GM23338 (cell line): ENCODE measurements around the gene ANKRD49. TPM values are rescaled to one million over a fixed set of nuclear protein-coding genes. Genes with fewer than 3 reads are reported as not detected.

Experiments used
- ATAC-seq: fragments of 200-7000 bp; cut with Tn5 transposase; 3 replicates; pipeline ENCODE4 v1.9.1; 2020
- DNase-seq: peaks from one replicate; pipeline ENCODE4 v3.0.0-alpha.2; 2015; ENCODE audit warnings: low spot score
- H2AFZ ChIP-seq: fragments of 200-600 bp; sonication (generic); 2 replicates; pipeline ENCODE4 v1.8.0; 2016; ENCODE audit warnings: antibody characterized with exemption, mild to moderate bottlenecking, moderate library complexity
- H3F3A ChIP-seq: fragments of 200-600 bp; sonication (generic); replicated peaks from 2 replicates; pipeline ENCODE4 v1.8.0; 2017; ENCODE audit warnings: antibody characterized with exemption, mixed run types, low read depth
- H3K27ac ChIP-seq: fragments of 200-600 bp; sonication (generic); 2 replicates; pipeline ENCODE4 v1.6.1; 2016; ENCODE audit warnings: low read depth
- H3K27me3 ChIP-seq: fragments of 200-600 bp; sonication (generic); 2 replicates; pipeline ENCODE4 v1.8.0; 2016; ENCODE audit warnings: mild to moderate bottlenecking, mixed run types, moderate library complexity; ENCODE audit not compliant: insufficient read depth
- H3K36me3 ChIP-seq: fragments of 200-600 bp; sonication (generic); 2 replicates; pipeline ENCODE4 v1.8.0; 2016; ENCODE audit warnings: mild to moderate bottlenecking; ENCODE audit not compliant: insufficient read depth
- H3K4me1 ChIP-seq: fragments of 200-600 bp; sonication (generic); 2 replicates; pipeline ENCODE4 v1.8.0; 2016; ENCODE audit warnings: mild to moderate bottlenecking, moderate library complexity; ENCODE audit not compliant: insufficient read depth
- H3K4me2 ChIP-seq: fragments of 200-600 bp; sonication (generic); 2 replicates; pipeline ENCODE4 v1.7.1; 2017; ENCODE audit warnings: mixed run types
- H3K4me3 ChIP-seq: fragments of 200-600 bp; sonication (generic); 2 replicates; pipeline ENCODE4 v1.6.1; 2016; ENCODE audit warnings: mixed run types
- H3K79me2 ChIP-seq: fragments of 200-600 bp; sonication (generic); replicated peaks from 2 replicates; pipeline ENCODE4 v1.8.0; 2017; ENCODE audit warnings: mild to moderate bottlenecking; ENCODE audit not compliant: insufficient read depth
- H3K9me2 ChIP-seq: fragments of 200-600 bp; sonication (generic); 2 replicates; pipeline ENCODE4 v1.8.0; 2017; ENCODE audit not compliant: insufficient read depth
- H4K20me1 ChIP-seq: fragments of 200-600 bp; sonication (generic); replicated peaks from 2 replicates; pipeline ENCODE4 v1.8.0; 2017; ENCODE audit warnings: mild to moderate bottlenecking; ENCODE audit not compliant: insufficient read depth
- H3K27ac Mint-ChIP-seq: 2 replicates; pipeline ENCODE4 v1.8.0; 2020; ENCODE audit warnings: inconsistent platforms, mild to moderate bottlenecking, moderate library complexity, mixed read lengths
- H3K27me3 Mint-ChIP-seq: 3 replicates; pipeline ENCODE4 v1.8.0; 2022; ENCODE audit warnings: low read depth, mild to moderate bottlenecking, moderate library complexity, mixed read lengths, inconsistent platforms; ENCODE audit not compliant: insufficient read depth, poor library complexity
- H3K36me3 Mint-ChIP-seq: 3 replicates; pipeline ENCODE4 v1.8.0; 2021; ENCODE audit warnings: low read depth, mild to moderate bottlenecking, inconsistent platforms, moderate library complexity, mixed read lengths
- H3K4me1 Mint-ChIP-seq: 3 replicates; pipeline ENCODE4 v1.8.0; 2020; ENCODE audit warnings: mild to moderate bottlenecking, inconsistent platforms, mixed read lengths
- H3K4me3 Mint-ChIP-seq: 3 replicates; pipeline ENCODE4 v1.8.0; 2021; ENCODE audit warnings: moderate library complexity, mild to moderate bottlenecking, inconsistent platforms, mixed read lengths
- H3K9me3 Mint-ChIP-seq: 3 replicates; pipeline ENCODE4 v1.8.0; 2020; ENCODE audit warnings: moderate library complexity, mild to moderate bottlenecking, inconsistent platforms, mixed read lengths
- CREB1 ChIP-seq: fragments of 250-450 bp; sonication (Bioruptor Pico); IDR thresholded peaks from 2 replicates; pipeline ENCODE4 v1.5.0; 2020; ENCODE audit warnings: low read depth, mild to moderate bottlenecking, moderate library complexity
- EZH2 ChIP-seq: fragments of 200-600 bp; sonication (generic); IDR thresholded peaks from one replicate; pipeline ENCODE4 v1.8.0; 2017; ENCODE audit warnings: antibody characterized with exemption, mild to moderate bottlenecking, low read depth; ENCODE audit not compliant: unreplicated experiment
- EZH2phosphoT487 ChIP-seq: fragments of 200-600 bp; sonication (generic); IDR thresholded peaks from one replicate; pipeline ENCODE4 v1.8.1; 2018; ENCODE audit warnings: antibody characterized with exemption; ENCODE audit not compliant: unreplicated experiment
- JUNB ChIP-seq: IDR thresholded peaks from one replicate; pipeline ENCODE4 v1.6.1; 2016; ENCODE audit warnings: antibody characterized with exemption; ENCODE audit not compliant: unreplicated experiment
- NANOG ChIP-seq: IDR thresholded peaks from 2 replicates; pipeline ENCODE4 v1.6.1; 2016; ENCODE audit warnings: antibody characterized with exemption, borderline replicate concordance
- POLR2AphosphoS5 ChIP-seq: IDR thresholded peaks from 2 replicates; pipeline ENCODE4 v1.6.1; 2016; ENCODE audit warnings: antibody characterized with exemption, low read depth
- STAT1 ChIP-seq: IDR thresholded peaks from one replicate; pipeline ENCODE4 v1.6.1; 2016; ENCODE audit warnings: antibody characterized with exemption; ENCODE audit not compliant: unreplicated experiment
- ZNF114 ChIP-seq: fragments of 250-450 bp; sonication (Bioruptor Pico); IDR thresholded peaks from 2 replicates; pipeline ENCODE4 v1.5.0; 2020; ENCODE audit warnings: mild to moderate bottlenecking, moderate library complexity
- ZNF331 ChIP-seq: fragments of 250-450 bp; sonication (Bioruptor Pico); IDR thresholded peaks from 2 replicates; pipeline ENCODE4 v1.5.0; 2020; ENCODE audit warnings: low read depth, mild to moderate bottlenecking, moderate library complexity
- ZNF462 ChIP-seq: fragments of 250-450 bp; sonication (Bioruptor Pico); IDR thresholded peaks from 2 replicates; pipeline ENCODE4 v1.5.0; 2020; ENCODE audit warnings: mild to moderate bottlenecking, moderate library complexity
- polyA plus RNA-seq: library from polyadenylated mRNA; unstranded; fragments of >200 nt; fragmentation: Nextera tagmentation; extraction: Ambion mirVana; gene quantifications from 2 replicates; pipeline ENCODE4 v1.2.1, GENCODE V29; 2016
- total RNA-seq: library from RNA; depleted of rRNA; stranded (reverse); fragments of >200 nt; shearing (Covaris generic); gene quantifications from 2 replicates; pipeline ENCODE4 v1.2.3, GENCODE V29; 2014
- TF ChIP-seq, protein P1 (sequence below), 2 experiments: fragments of 200-600 bp in 1 of 2; sonication (generic) in 1 of 2; conservative IDR thresholded peaks; 2 replicates each; pipeline versions ENCODE4 v1.5.1 to v1.6.1; 2016 to 2017; ENCODE audit warnings: antibody characterized with exemption in 2 of 2, low read depth in 2 of 2, mild to moderate bottlenecking in 2 of 2, moderate library complexity in 1 of 2
- TF ChIP-seq, protein P2 (sequence below): IDR thresholded peaks from one replicate; pipeline ENCODE4 v1.6.1; 2018; ENCODE audit warnings: antibody characterized with exemption; ENCODE audit not compliant: unreplicated experiment
- TF ChIP-seq, protein P3 (sequence below): IDR thresholded peaks from 2 replicates; pipeline ENCODE4 v1.6.1; 2016; ENCODE audit warnings: antibody characterized with exemption

The ANKRD49 gene
- total and polyA plus RNA-seq, 2 experiments from 2014 or later: 16.0 to 35.2 TPM

GRCh38 chr11:94452988-94453387, 40.8 kb upstream of the ANKRD49 start:
- H3K9me2 ChIP-seq: no peaks in the 10 kb centered on the region
- H4K20me1 ChIP-seq: no peaks in the 10 kb centered on the region
- H3K27ac ChIP-seq: no peak overlapping the region
- H3K79me2 ChIP-seq: no peaks in the 10 kb centered on the region
- no peaks in the 10 kb centered on the region for H3K4me1 ChIP-seq
- no peak overlapping the region for H2AFZ ChIP-seq
- H3K36me3 ChIP-seq: no peaks in the 10 kb centered on the region
- TF ChIP-seq, protein P1, sequence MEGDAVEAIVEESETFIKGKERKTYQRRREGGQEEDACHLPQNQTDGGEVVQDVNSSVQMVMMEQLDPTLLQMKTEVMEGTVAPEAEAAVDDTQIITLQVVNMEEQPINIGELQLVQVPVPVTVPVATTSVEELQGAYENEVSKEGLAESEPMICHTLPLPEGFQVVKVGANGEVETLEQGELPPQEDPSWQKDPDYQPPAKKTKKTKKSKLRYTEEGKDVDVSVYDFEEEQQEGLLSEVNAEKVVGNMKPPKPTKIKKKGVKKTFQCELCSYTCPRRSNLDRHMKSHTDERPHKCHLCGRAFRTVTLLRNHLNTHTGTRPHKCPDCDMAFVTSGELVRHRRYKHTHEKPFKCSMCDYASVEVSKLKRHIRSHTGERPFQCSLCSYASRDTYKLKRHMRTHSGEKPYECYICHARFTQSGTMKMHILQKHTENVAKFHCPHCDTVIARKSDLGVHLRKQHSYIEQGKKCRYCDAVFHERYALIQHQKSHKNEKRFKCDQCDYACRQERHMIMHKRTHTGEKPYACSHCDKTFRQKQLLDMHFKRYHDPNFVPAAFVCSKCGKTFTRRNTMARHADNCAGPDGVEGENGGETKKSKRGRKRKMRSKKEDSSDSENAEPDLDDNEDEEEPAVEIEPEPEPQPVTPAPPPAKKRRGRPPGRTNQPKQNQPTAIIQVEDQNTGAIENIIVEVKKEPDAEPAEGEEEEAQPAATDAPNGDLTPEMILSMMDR (conservative IDR thresholded peaks at IDR 0.05; ENCODE audit: low read depth in 2 of 2): no peak
- TF ChIP-seq EZH2phosphoT487: no peak
- no peak for TF ChIP-seq POLR2AphosphoS5
- no peak for TF ChIP-seq EZH2
- no peak for TF ChIP-seq ZNF114 (CRISPR knock-in tag)
- no peak for TF ChIP-seq ZNF462
- no peak for TF ChIP-seq ZNF331 (CRISPR knock-in tag)
- TF ChIP-seq, protein P2, sequence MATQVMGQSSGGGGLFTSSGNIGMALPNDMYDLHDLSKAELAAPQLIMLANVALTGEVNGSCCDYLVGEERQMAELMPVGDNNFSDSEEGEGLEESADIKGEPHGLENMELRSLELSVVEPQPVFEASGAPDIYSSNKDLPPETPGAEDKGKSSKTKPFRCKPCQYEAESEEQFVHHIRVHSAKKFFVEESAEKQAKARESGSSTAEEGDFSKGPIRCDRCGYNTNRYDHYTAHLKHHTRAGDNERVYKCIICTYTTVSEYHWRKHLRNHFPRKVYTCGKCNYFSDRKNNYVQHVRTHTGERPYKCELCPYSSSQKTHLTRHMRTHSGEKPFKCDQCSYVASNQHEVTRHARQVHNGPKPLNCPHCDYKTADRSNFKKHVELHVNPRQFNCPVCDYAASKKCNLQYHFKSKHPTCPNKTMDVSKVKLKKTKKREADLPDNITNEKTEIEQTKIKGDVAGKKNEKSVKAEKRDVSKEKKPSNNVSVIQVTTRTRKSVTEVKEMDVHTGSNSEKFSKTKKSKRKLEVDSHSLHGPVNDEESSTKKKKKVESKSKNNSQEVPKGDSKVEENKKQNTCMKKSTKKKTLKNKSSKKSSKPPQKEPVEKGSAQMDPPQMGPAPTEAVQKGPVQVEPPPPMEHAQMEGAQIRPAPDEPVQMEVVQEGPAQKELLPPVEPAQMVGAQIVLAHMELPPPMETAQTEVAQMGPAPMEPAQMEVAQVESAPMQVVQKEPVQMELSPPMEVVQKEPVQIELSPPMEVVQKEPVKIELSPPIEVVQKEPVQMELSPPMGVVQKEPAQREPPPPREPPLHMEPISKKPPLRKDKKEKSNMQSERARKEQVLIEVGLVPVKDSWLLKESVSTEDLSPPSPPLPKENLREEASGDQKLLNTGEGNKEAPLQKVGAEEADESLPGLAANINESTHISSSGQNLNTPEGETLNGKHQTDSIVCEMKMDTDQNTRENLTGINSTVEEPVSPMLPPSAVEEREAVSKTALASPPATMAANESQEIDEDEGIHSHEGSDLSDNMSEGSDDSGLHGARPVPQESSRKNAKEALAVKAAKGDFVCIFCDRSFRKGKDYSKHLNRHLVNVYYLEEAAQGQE: no peak
- TF ChIP-seq, protein P3, sequence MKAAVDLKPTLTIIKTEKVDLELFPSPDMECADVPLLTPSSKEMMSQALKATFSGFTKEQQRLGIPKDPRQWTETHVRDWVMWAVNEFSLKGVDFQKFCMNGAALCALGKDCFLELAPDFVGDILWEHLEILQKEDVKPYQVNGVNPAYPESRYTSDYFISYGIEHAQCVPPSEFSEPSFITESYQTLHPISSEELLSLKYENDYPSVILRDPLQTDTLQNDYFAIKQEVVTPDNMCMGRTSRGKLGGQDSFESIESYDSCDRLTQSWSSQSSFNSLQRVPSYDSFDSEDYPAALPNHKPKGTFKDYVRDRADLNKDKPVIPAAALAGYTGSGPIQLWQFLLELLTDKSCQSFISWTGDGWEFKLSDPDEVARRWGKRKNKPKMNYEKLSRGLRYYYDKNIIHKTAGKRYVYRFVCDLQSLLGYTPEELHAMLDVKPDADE: no peak
- no peak for TF ChIP-seq CREB1 (CRISPR knock-in tag)
- TF ChIP-seq STAT1: no peak
- no peak for TF ChIP-seq NANOG
- TF ChIP-seq JUNB: no peak
- H3K27me3 ChIP-seq: no peaks in the 10 kb centered on the region
- no peak overlapping the region for H3K4me3 ChIP-seq
- Mint-ChIP-seq H3K36me3 (peaks cover 19% of the 10 kb centered on the region; the same call in 2 of the 3 replicates), H3K27ac (no peak overlapping the region), H3K9me3 (no peaks in the 10 kb centered on the region), H3K4me1 (no peaks in the 10 kb centered on the region), H3K27me3 (no peaks in the 10 kb centered on the region), H3K4me3 (no peak overlapping the region)
- ATAC-seq (no peak), DNase-seq (no peak)
- no peaks in the 10 kb centered on the region for H3F3A ChIP-seq
- H3K4me2 ChIP-seq: no peak overlapping the region
